Measurements from ENCODE around the gene CUBN. TPM values are rescaled to one million over a fixed set of nuclear protein-coding genes. Genes with fewer than 3 reads are reported as not detected.
A peak's percentile ranks its signal among the peaks of the same experiment; 100 is the strongest.

The CUBN gene
- total RNA-seq, 1 donor from 2014 or later, result 2.7 TPM

GRCh38 chr10:16952080-16952479, 177.5 kb downstream of the CUBN start:
- Mint-ChIP-seq H3K9me3 (ENCODE audit: unreplicated experiment) (peaks cover 2% of the 10 kb centered on the region), H3K4me3 (ENCODE audit: unreplicated experiment) (no peak overlapping the region), H3K27me3 (ENCODE audit: low read depth, unreplicated experiment) (no peaks in the 10 kb centered on the region), H3K27ac (ENCODE audit: unreplicated experiment) (peak overlapping the region; percentile 83), H3K36me3 (ENCODE audit: low read depth, unreplicated experiment) (peaks cover 5% of the 10 kb centered on the region), H3K4me1 (ENCODE audit: low read depth, unreplicated experiment) (peaks cover 38% of the 10 kb centered on the region)
- H3K27me3 ChIP-seq (ENCODE audit: insufficient read depth, low read length), result no peaks in the 10 kb centered on the region
- H4K20me1 ChIP-seq (ENCODE audit: insufficient read depth, low read length), result no peaks in the 10 kb centered on the region
- H2AFZ ChIP-seq (ENCODE audit: low read depth, low read length), result no peak overlapping the region
- H3K9ac ChIP-seq (ENCODE audit: low read length), result no peak overlapping the region
- no peaks in the 10 kb centered on the region for H3K79me2 ChIP-seq (ENCODE audit: insufficient read depth, low read length)
- H3K4me3 ChIP-seq (ENCODE audit: insufficient read depth, low read depth, low read length), result no peak overlapping the region
- DNase-seq (ENCODE audit: low read depth), result no peak
- H3K27ac ChIP-seq (ENCODE audit: low read depth, low read length), result peak overlapping the region; percentile 70
- H3K4me1 ChIP-seq (ENCODE audit: insufficient read depth, low read length), result peaks cover 22% of the 10 kb centered on the region
- TF ChIP-seq EZH2 (IDR thresholded peaks at IDR 0.05; ENCODE audit: insufficient read depth, low read length) (no peak), CTCF (IDR thresholded peaks at IDR 0.05; ENCODE audit: insufficient read depth, low read depth, low read length) (no peak)
- no peak overlapping the region for H3K4me2 ChIP-seq (ENCODE audit: low read length)
- no peaks in the 10 kb centered on the region for H3K36me3 ChIP-seq (ENCODE audit: insufficient read depth, low read length)
- peak; percentile 56 for FAIRE-seq
- no peaks in the 10 kb centered on the region for H3K9me3 ChIP-seq (ENCODE audit: insufficient read depth, low read depth, low read length)

- no peak for TF ChIP-seq EZH2 (IDR thresholded peaks at IDR 0.05; ENCODE audit: insufficient read depth, low read length)
- TF ChIP-seq CTCF (IDR thresholded peaks at IDR 0.05; ENCODE audit: insufficient read depth, low read depth, low read length), result no peak
- Histone ChIP-seq H3K27me3 (ENCODE audit: insufficient read depth, low read length) (no peaks in the 10 kb centered on the region), H4K20me1 (ENCODE audit: insufficient read depth, low read length) (no peaks in the 10 kb centered on the region), H3K9me3 (ENCODE audit: insufficient read depth, low read depth, low read length) (no peaks in the 10 kb centered on the region), H3K36me3 (ENCODE audit: insufficient read depth, low read length) (no peaks in the 10 kb centered on the region), H3K4me1 (ENCODE audit: insufficient read depth, low read length) (peaks cover 22% of the 10 kb centered on the region), H2AFZ (ENCODE audit: low read depth, low read length) (peak overlapping the region; percentile 31), H3K4me3 (ENCODE audit: insufficient read depth, low read depth, low read length) (peak overlapping the region; percentile 30), H3K4me2 (ENCODE audit: low read length) (peak overlapping the region; percentile 72), H3K79me2 (ENCODE audit: insufficient read depth, low read length) (no peaks in the 10 kb centered on the region), H3K9ac (ENCODE audit: low read length) (peak overlapping the region; percentile 73), H3K27ac (ENCODE audit: low read depth, low read length) (peak overlapping the region; percentile 70)
- Mint-ChIP-seq H3K36me3 (ENCODE audit: low read depth, unreplicated experiment) (peaks cover 5% of the 10 kb centered on the region), H3K27ac (ENCODE audit: unreplicated experiment) (peak overlapping the region; percentile 94), H3K4me1 (ENCODE audit: low read depth, unreplicated experiment) (peaks cover 35% of the 10 kb centered on the region), H3K9me3 (ENCODE audit: unreplicated experiment) (peaks cover 2% of the 10 kb centered on the region), H3K4me3 (ENCODE audit: unreplicated experiment) (no peak overlapping the region), H3K27me3 (ENCODE audit: low read depth, unreplicated experiment) (no peaks in the 10 kb centered on the region)
- DNase-seq (ENCODE audit: low read depth), result peak; percentile 81
- peak; percentile 89 for FAIRE-seq
Measured at GRCh38 chr10:16950656-16951601, 178.7 kb downstream of the CUBN start.

GRCh38 chr10:16949816-16950215, 179.8 kb downstream of the CUBN start:
- DNase-seq (ENCODE audit: low read depth), result peak; percentile 41
- no peak overlapping the region for H3K9ac ChIP-seq (ENCODE audit: low read length)
- peak overlapping the region; percentile 40 for H3K4me2 ChIP-seq (ENCODE audit: low read length)
- H3K9me3 Mint-ChIP-seq (ENCODE audit: unreplicated experiment), result peaks cover 2% of the 10 kb centered on the region
- no peaks in the 10 kb centered on the region for H3K36me3 ChIP-seq (ENCODE audit: insufficient read depth, low read length)
- no peak overlapping the region for H3K4me3 ChIP-seq (ENCODE audit: insufficient read depth, low read depth, low read length)
- H3K27ac ChIP-seq (ENCODE audit: low read depth, low read length), result no peak overlapping the region
- no peak overlapping the region for H2AFZ ChIP-seq (ENCODE audit: low read depth, low read length)
- no peaks in the 10 kb centered on the region for H3K79me2 ChIP-seq (ENCODE audit: insufficient read depth, low read length)
- peaks cover 22% of the 10 kb centered on the region for H3K4me1 ChIP-seq (ENCODE audit: insufficient read depth, low read length)
- H3K4me3 Mint-ChIP-seq (ENCODE audit: unreplicated experiment), result peak overlapping the region; percentile 50
- peaks cover 5% of the 10 kb centered on the region for H3K36me3 Mint-ChIP-seq (ENCODE audit: low read depth, unreplicated experiment)
- no peaks in the 10 kb centered on the region for H3K27me3 ChIP-seq (ENCODE audit: insufficient read depth, low read length)
- FAIRE-seq, result no peak
- peak overlapping the region; percentile 50 for H3K27ac Mint-ChIP-seq (ENCODE audit: unreplicated experiment)
- H3K27me3 Mint-ChIP-seq (ENCODE audit: low read depth, unreplicated experiment), result no peaks in the 10 kb centered on the region
- no peaks in the 10 kb centered on the region for H3K9me3 ChIP-seq (ENCODE audit: insufficient read depth, low read depth, low read length)
- peaks cover 35% of the 10 kb centered on the region for H3K4me1 Mint-ChIP-seq (ENCODE audit: low read depth, unreplicated experiment)
- H4K20me1 ChIP-seq (ENCODE audit: insufficient read depth, low read length), result no peaks in the 10 kb centered on the region
- TF ChIP-seq EZH2 (IDR thresholded peaks at IDR 0.05; ENCODE audit: insufficient read depth, low read length) (no peak), CTCF (IDR thresholded peaks at IDR 0.05; ENCODE audit: insufficient read depth, low read depth, low read length) (no peak)

Data from astrocyte (in vitro differentiated cells and primary cell).